ENCODE results near the gene C1QTNF7. TPM values are rescaled to one million over a fixed set of nuclear protein-coding genes. Genes with fewer than 3 reads are reported as not detected.

Gene C1QTNF7
- total RNA-seq, 4 donors from 2014 or later: 21.1 to 52.1 (median 37.6) TPM

DNA sequence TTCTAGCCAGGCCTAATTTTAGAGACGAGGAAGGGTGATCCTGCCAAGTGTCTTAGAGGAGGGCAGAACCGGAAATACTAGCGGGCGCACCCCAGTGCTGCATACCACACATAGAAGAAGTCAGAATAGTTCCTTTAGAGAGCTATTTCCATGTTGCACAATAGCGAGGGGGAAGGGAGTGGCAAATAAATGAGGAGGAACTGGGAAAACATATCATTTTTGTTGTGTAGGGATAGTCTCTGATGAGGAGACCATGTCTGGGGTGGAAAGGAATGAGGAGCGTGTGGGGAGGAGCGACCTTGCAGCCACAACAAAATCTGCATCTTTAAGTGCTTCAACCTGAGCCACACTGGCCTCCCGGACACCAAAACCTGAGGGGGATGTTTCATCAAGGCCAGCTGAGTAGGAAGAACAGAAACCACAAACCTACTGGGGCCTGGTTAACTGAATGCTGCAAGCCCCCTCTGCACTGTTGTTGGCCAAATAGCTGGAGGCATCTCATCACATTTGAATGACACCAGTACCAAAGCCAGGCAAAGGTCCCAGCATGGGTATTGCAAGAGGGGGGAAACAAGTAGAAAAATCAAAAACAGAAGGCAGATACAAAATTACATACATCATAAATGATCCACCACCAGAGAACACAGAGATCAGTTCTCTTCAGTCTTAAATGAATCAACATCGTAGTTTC is 26.7 kb upstream of the C1QTNF7 start:
- H3K9me3 ChIP-seq: no peaks in the 10 kb centered on the region
- H3K27me3 ChIP-seq: no peaks in the 10 kb centered on the region
- H3K27ac ChIP-seq: peak overlapping the region; percentile 71 to 97 (median 76)
- no peak overlapping the region for H3K4me3 ChIP-seq
- TF ChIP-seq POLR2AphosphoS5 (IDR thresholded peaks at IDR 0.05) (peak; percentile 70), EP300 (IDR thresholded peaks at IDR 0.05) (no peak)
- TF ChIP-seq, protein P1, sequence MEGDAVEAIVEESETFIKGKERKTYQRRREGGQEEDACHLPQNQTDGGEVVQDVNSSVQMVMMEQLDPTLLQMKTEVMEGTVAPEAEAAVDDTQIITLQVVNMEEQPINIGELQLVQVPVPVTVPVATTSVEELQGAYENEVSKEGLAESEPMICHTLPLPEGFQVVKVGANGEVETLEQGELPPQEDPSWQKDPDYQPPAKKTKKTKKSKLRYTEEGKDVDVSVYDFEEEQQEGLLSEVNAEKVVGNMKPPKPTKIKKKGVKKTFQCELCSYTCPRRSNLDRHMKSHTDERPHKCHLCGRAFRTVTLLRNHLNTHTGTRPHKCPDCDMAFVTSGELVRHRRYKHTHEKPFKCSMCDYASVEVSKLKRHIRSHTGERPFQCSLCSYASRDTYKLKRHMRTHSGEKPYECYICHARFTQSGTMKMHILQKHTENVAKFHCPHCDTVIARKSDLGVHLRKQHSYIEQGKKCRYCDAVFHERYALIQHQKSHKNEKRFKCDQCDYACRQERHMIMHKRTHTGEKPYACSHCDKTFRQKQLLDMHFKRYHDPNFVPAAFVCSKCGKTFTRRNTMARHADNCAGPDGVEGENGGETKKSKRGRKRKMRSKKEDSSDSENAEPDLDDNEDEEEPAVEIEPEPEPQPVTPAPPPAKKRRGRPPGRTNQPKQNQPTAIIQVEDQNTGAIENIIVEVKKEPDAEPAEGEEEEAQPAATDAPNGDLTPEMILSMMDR (IDR thresholded peaks at IDR 0.05): peak in 1 of 4 experiments; percentile 25
- 19 to 60% methylated on average over 4 to 9 of the region's 9 CpGs for WGBS, 2 donors (ENCODE audit: low coverage in 1 of 2)
- ATAC-seq: peak; percentile 86
- peaks cover 19 to 77% (median 33%) of the 10 kb centered on the region in 3 donors for H3K4me1 ChIP-seq
- H3K36me3 ChIP-seq: no peaks in the 10 kb centered on the region

- ATAC-seq: peak; percentile 73
- WGBS, 2 donors (ENCODE audit: low coverage in 1 of 2): 17 to 67% methylated on average over 2 of the region's 2 CpGs
- Histone ChIP-seq H3K9me3 (no peaks in the 10 kb centered on the region), H3K36me3 (no peaks in the 10 kb centered on the region), H3K27me3 (no peaks in the 10 kb centered on the region), H3K27ac (peak overlapping the region; percentile 71 to 97 (median 76)), H3K4me3 (no peak overlapping the region), H3K4me1 (peaks cover 19 to 69% (median 33%) of the 10 kb centered on the region in 3 donors)
- TF ChIP-seq, protein P1 (IDR thresholded peaks at IDR 0.05): no peak
- TF ChIP-seq POLR2AphosphoS5 (IDR thresholded peaks at IDR 0.05): peak; percentile 63
- TF ChIP-seq EP300 (IDR thresholded peaks at IDR 0.05): no peak
- no peak for TF ChIP-seq POLR2A (IDR thresholded peaks at IDR 0.05)
Measured at GRCh38 chr4:15402146-15402545, 25.7 kb upstream of the C1QTNF7 start.

DNA sequence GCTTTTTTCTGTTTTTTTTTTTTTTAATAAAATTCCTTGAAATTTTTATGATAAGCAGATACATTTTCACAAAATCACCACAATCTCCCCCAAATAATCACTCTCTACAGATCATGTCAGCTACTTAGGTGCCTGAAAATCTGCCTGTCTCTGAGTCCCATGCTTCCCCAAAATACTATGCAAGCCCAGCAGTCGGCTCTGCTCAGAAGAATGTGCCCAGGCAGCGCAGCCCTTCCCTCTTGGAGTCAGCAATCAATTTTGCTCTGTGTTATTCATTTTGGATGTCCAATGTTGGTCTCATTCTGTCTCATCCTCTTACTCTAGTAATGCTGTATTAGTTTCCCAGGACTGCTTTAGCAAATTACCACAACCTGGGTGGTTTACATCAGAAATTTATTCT is 24.9 kb upstream of the C1QTNF7 start:
- no peaks in the 10 kb centered on the region for H3K36me3 ChIP-seq
- 33 to 80% methylated on average over 1 to 2 of the region's 2 CpGs for WGBS, 2 donors (ENCODE audit: low coverage in 1 of 2)
- H3K4me3 ChIP-seq: no peak overlapping the region
- H3K27me3 ChIP-seq: no peaks in the 10 kb centered on the region
- TF ChIP-seq, protein P1 (IDR thresholded peaks at IDR 0.05): no peak
- no peak for TF ChIP-seq POLR2AphosphoS5 (IDR thresholded peaks at IDR 0.05)
- no peak for TF ChIP-seq EP300 (IDR thresholded peaks at IDR 0.05)
- no peak for TF ChIP-seq POLR2A (IDR thresholded peaks at IDR 0.05)
- H3K9me3 ChIP-seq: no peaks in the 10 kb centered on the region
- no peak for ATAC-seq
- peaks cover 19 to 66% (median 33%) of the 10 kb centered on the region in 3 donors for H3K4me1 ChIP-seq
- H3K27ac ChIP-seq: peak overlapping the region; percentile 61 to 97 (median 74)

- peak overlapping the region in 2 of 4 donors; percentile 17 to 29 for H3K27ac ChIP-seq
- no peak for TF ChIP-seq POLR2AphosphoS5 (IDR thresholded peaks at IDR 0.05)
- no peak for TF ChIP-seq EP300 (IDR thresholded peaks at IDR 0.05)
- H3K9me3 ChIP-seq: no peaks in the 10 kb centered on the region
- H3K4me1 ChIP-seq: peaks cover 19 to 46% (median 24%) of the 10 kb centered on the region in 3 donors
- 60 to 79% methylated on average over 1 to 4 of the region's 4 CpGs for WGBS, 2 donors (ENCODE audit: low coverage in 1 of 2)
- no peaks in the 10 kb centered on the region for H3K36me3 ChIP-seq
- ATAC-seq: no peak
- H3K4me3 ChIP-seq: no peak overlapping the region
- no peaks in the 10 kb centered on the region for H3K27me3 ChIP-seq
Measured at GRCh38 chr4:15405018-15405417, 22.8 kb upstream of the C1QTNF7 start.

GRCh38 chr4:15410750-15411149 is 17.1 kb upstream of the C1QTNF7 start:
- Histone ChIP-seq H3K27me3 (no peaks in the 10 kb centered on the region), H3K4me3 (no peak overlapping the region), H3K36me3 (no peaks in the 10 kb centered on the region), H3K4me1 (peaks cover 7 to 47% (median 15%) of the 10 kb centered on the region in 3 donors), H3K9me3 (no peaks in the 10 kb centered on the region), H3K27ac (peak overlapping the region in 2 of 4 donors; percentile 35 to 57)
- ATAC-seq: no peak
- no peak for TF ChIP-seq POLR2AphosphoS5 (IDR thresholded peaks at IDR 0.05)
- no peak for TF ChIP-seq POLR2A (IDR thresholded peaks at IDR 0.05)
- TF ChIP-seq EP300 (IDR thresholded peaks at IDR 0.05): no peak
- TF ChIP-seq, protein P1 (IDR thresholded peaks at IDR 0.05): no peak
- 19 to 42% methylated on average over 4 to 6 of the region's 6 CpGs for WGBS, 2 donors (ENCODE audit: low coverage in 1 of 2)
